ENCODE results near the gene AHCTF1. TPM values are rescaled to one million over a fixed set of nuclear protein-coding genes. Genes with fewer than 3 reads are reported as not detected.

AHCTF1 gene
- total and polyA plus RNA-seq, 4 donors: 4.2 to 17.5 (median 10.6) TPM

DNA sequence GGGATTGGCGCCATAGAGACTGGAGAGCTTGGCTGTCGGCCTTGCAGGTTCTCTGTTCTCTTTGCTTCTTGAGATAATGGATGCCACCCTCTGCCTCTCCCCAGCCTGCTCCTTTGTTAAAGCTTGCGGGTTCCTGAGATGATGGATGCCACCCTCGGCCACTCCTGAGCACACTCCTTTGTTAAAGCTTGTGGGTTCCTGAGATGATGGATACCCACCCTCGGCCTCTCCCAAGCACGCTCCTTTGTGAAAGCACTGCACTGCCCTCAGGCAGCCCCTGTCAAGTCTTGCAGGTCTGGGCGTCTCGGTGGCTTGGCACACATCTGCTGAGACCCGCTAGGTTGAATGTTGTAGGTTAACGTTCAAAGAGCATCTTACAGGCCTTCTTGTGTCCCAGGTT is 131.0 kb downstream of the AHCTF1 start:
- no peaks in the 10 kb centered on the region for H3K9me3 ChIP-seq (ENCODE audit: control insufficient read depth in 4 of 4, low read length in 3 of 4)
- H3K27me3 ChIP-seq (ENCODE audit: control insufficient read depth in 4 of 4, insufficient read depth in 4 of 4, low read length in 3 of 4): no peaks in the 10 kb centered on the region
- WGBS: 86% methylated on average over 10 of the region's 10 CpGs
- DNase-seq (ENCODE audit: low spot score): no peak
- H3K4me1 ChIP-seq (ENCODE audit: control insufficient read depth in 4 of 4, insufficient read depth in 4 of 4, low read length in 3 of 4): peaks cover 0 to 4% (median 0%) of the 10 kb centered on the region in 4 donors
- no peak overlapping the region for H3K27ac ChIP-seq (ENCODE audit: low read depth in 1 of 2, low read length in 2 of 2)
- H3K4me3 ChIP-seq (ENCODE audit: low read depth in 1 of 3, low read length in 3 of 3): no peak overlapping the region
- TF ChIP-seq JUND (IDR thresholded peaks at IDR 0.05) (no peak), TAF1 (conservative IDR thresholded peaks at IDR 0.05) (no peak), FOXA1 (IDR thresholded peaks at IDR 0.05) (no peak), HNF4G (IDR thresholded peaks at IDR 0.05) (no peak), NR2F2 (IDR thresholded peaks at IDR 0.05) (no peak), RAD21 (IDR thresholded peaks at IDR 0.05) (no peak), EGR1 (IDR thresholded peaks at IDR 0.05; ENCODE audit: low read depth in 2 of 2) (no peak)
- TF ChIP-seq, protein P1, sequence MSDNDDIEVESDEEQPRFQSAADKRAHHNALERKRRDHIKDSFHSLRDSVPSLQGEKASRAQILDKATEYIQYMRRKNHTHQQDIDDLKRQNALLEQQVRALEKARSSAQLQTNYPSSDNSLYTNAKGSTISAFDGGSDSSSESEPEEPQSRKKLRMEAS (IDR thresholded peaks at IDR 0.05): no peak
- TF ChIP-seq, protein P2, sequence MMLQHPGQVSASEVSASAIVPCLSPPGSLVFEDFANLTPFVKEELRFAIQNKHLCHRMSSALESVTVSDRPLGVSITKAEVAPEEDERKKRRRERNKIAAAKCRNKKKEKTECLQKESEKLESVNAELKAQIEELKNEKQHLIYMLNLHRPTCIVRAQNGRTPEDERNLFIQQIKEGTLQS (IDR thresholded peaks at IDR 0.05): no peak
- TF ChIP-seq, protein P3, sequence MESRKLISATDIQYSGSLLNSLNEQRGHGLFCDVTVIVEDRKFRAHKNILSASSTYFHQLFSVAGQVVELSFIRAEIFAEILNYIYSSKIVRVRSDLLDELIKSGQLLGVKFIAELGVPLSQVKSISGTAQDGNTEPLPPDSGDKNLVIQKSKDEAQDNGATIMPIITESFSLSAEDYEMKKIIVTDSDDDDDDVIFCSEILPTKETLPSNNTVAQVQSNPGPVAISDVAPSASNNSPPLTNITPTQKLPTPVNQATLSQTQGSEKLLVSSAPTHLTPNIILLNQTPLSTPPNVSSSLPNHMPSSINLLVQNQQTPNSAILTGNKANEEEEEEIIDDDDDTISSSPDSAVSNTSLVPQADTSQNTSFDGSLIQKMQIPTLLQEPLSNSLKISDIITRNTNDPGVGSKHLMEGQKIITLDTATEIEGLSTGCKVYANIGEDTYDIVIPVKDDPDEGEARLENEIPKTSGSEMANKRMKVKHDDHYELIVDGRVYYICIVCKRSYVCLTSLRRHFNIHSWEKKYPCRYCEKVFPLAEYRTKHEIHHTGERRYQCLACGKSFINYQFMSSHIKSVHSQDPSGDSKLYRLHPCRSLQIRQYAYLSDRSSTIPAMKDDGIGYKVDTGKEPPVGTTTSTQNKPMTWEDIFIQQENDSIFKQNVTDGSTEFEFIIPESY (IDR thresholded peaks at IDR 0.05): no peak
- TF ChIP-seq, protein P4, sequence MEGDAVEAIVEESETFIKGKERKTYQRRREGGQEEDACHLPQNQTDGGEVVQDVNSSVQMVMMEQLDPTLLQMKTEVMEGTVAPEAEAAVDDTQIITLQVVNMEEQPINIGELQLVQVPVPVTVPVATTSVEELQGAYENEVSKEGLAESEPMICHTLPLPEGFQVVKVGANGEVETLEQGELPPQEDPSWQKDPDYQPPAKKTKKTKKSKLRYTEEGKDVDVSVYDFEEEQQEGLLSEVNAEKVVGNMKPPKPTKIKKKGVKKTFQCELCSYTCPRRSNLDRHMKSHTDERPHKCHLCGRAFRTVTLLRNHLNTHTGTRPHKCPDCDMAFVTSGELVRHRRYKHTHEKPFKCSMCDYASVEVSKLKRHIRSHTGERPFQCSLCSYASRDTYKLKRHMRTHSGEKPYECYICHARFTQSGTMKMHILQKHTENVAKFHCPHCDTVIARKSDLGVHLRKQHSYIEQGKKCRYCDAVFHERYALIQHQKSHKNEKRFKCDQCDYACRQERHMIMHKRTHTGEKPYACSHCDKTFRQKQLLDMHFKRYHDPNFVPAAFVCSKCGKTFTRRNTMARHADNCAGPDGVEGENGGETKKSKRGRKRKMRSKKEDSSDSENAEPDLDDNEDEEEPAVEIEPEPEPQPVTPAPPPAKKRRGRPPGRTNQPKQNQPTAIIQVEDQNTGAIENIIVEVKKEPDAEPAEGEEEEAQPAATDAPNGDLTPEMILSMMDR (IDR thresholded peaks at IDR 0.05; ENCODE audit: low read depth, low read length, missing input control): no peak
- H3K9ac ChIP-seq (ENCODE audit: low read depth in 1 of 2, low read length in 2 of 2): no peak overlapping the region
- H3K36me3 ChIP-seq (ENCODE audit: control insufficient read depth in 4 of 4, insufficient read depth in 3 of 4, low read depth in 1 of 4, low read length in 3 of 4): no peaks in the 10 kb centered on the region

DNA sequence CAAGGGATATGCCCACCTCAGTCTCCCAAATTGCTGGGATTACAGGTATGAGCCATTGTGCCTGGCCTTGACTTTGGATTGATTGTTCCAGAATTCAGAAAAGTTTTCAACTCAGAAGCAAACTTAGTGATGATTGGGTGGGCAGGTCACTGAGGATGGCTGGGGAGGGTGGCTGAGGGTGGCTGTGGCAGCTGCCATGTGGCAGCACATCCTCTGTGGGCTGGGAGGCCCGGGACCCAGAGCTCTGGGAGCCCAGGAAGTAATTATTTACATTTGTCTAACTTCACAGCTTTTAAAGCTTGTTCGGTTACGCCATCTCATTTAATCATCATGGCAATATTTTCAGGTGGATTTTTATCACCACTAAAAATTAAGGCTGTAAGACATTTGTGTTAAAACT is 131.4 kb downstream of the AHCTF1 start:
- WGBS: 82% methylated on average over 3 of the region's 3 CpGs
- DNase-seq (ENCODE audit: low spot score): no peak
- H3K4me1 ChIP-seq (ENCODE audit: control insufficient read depth in 4 of 4, insufficient read depth in 4 of 4, low read length in 3 of 4): peaks cover 0 to 4% (median 0%) of the 10 kb centered on the region in 4 donors
- H3K27ac ChIP-seq (ENCODE audit: low read depth in 1 of 2, low read length in 2 of 2): no peak overlapping the region
- H3K4me3 ChIP-seq (ENCODE audit: low read depth in 1 of 3, low read length in 3 of 3): no peak overlapping the region
- H3K27me3 ChIP-seq (ENCODE audit: control insufficient read depth in 4 of 4, insufficient read depth in 4 of 4, low read length in 3 of 4): no peaks in the 10 kb centered on the region
- H3K9ac ChIP-seq (ENCODE audit: low read depth in 1 of 2, low read length in 2 of 2): no peak overlapping the region
- no peaks in the 10 kb centered on the region for H3K36me3 ChIP-seq (ENCODE audit: control insufficient read depth in 4 of 4, insufficient read depth in 3 of 4, low read depth in 1 of 4, low read length in 3 of 4)
- H3K9me3 ChIP-seq (ENCODE audit: control insufficient read depth in 4 of 4, low read length in 3 of 4): no peaks in the 10 kb centered on the region
- TF ChIP-seq, protein P5, sequence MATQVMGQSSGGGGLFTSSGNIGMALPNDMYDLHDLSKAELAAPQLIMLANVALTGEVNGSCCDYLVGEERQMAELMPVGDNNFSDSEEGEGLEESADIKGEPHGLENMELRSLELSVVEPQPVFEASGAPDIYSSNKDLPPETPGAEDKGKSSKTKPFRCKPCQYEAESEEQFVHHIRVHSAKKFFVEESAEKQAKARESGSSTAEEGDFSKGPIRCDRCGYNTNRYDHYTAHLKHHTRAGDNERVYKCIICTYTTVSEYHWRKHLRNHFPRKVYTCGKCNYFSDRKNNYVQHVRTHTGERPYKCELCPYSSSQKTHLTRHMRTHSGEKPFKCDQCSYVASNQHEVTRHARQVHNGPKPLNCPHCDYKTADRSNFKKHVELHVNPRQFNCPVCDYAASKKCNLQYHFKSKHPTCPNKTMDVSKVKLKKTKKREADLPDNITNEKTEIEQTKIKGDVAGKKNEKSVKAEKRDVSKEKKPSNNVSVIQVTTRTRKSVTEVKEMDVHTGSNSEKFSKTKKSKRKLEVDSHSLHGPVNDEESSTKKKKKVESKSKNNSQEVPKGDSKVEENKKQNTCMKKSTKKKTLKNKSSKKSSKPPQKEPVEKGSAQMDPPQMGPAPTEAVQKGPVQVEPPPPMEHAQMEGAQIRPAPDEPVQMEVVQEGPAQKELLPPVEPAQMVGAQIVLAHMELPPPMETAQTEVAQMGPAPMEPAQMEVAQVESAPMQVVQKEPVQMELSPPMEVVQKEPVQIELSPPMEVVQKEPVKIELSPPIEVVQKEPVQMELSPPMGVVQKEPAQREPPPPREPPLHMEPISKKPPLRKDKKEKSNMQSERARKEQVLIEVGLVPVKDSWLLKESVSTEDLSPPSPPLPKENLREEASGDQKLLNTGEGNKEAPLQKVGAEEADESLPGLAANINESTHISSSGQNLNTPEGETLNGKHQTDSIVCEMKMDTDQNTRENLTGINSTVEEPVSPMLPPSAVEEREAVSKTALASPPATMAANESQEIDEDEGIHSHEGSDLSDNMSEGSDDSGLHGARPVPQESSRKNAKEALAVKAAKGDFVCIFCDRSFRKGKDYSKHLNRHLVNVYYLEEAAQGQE (IDR thresholded peaks at IDR 0.05): no peak
- TF ChIP-seq, protein P3 (IDR thresholded peaks at IDR 0.05): no peak
- TF ChIP-seq RXRA (IDR thresholded peaks at IDR 0.05) (no peak), FOXA2 (IDR thresholded peaks at IDR 0.05) (no peak), JUND (IDR thresholded peaks at IDR 0.05) (no peak), GABPA (IDR thresholded peaks at IDR 0.05 in 1 of 2, conservative IDR thresholded peaks at IDR 0.05 in 1 of 2) (no peak), HNF4A (conservative IDR thresholded peaks at IDR 0.05) (no peak), EGR1 (IDR thresholded peaks at IDR 0.05; ENCODE audit: low read depth in 2 of 2) (no peak), YY1 (IDR thresholded peaks at IDR 0.05) (no peak), HNF4G (IDR thresholded peaks at IDR 0.05) (no peak), RAD21 (IDR thresholded peaks at IDR 0.05) (no peak), TAF1 (conservative IDR thresholded peaks at IDR 0.05) (no peak)
- TF ChIP-seq, protein P1 (IDR thresholded peaks at IDR 0.05): no peak
